HFFc6 (cell line): ENCODE measurements around the gene KRT10. TPM values are rescaled to one million over a fixed set of nuclear protein-coding genes. Genes with fewer than 3 reads are reported as not detected.

Source experiments
- DNase-seq: peaks from one replicate; pipeline ENCODE4 v3.0.0-alpha.2; 2018
- H3K27ac Mint-ChIP-seq: 2 replicates; pipeline ENCODE4 v1.8.0; 2020; ENCODE audit warnings: mild to moderate bottlenecking, mixed read lengths
- H3K27me3 Mint-ChIP-seq: 2 replicates; pipeline ENCODE4 v1.8.0; 2021; ENCODE audit warnings: mild to moderate bottlenecking, moderate library complexity, mixed read lengths; ENCODE audit not compliant: insufficient read depth
- H3K36me3 Mint-ChIP-seq: 2 replicates; pipeline ENCODE4 v1.8.0; 2021; ENCODE audit warnings: low read depth, mixed read lengths
- H3K4me1 Mint-ChIP-seq: 2 replicates; pipeline ENCODE4 v1.8.0; 2020; ENCODE audit warnings: low read depth, mixed read lengths
- H3K4me3 Mint-ChIP-seq: 2 replicates; pipeline ENCODE4 v1.8.0; 2020; ENCODE audit warnings: mild to moderate bottlenecking, moderate library complexity, mixed read lengths
- H3K9me3 Mint-ChIP-seq: 2 replicates; pipeline ENCODE4 v1.8.0; 2020; ENCODE audit warnings: mild to moderate bottlenecking, mixed read lengths
- long read RNA-seq: library from polyadenylated mRNA; unstranded; transcript quantifications from one replicate; pipeline ENCODE4 v2.0.0, GENCODE V29; 2019
- total RNA-seq, 6 experiments: library from RNA; stranded (reverse); fragmentation: NEBNext Ultra II Directional; extraction: Animal tissue kit (Norgen Biotek cat#: 25700); gene quantifications; 2 replicates in 1 of 6; 3 replicates in 5 of 6; pipeline ENCODE4 v1.2.3, GENCODE V29; 2021
- TF ChIP-seq, protein P1 (sequence below): fragments of 200-600 bp; sonication (generic); IDR thresholded peaks from 2 replicates; pipeline ENCODE4 v1.5.0; 2021; ENCODE audit warnings: antibody characterized with exemption, mild to moderate bottlenecking

Gene KRT10
- 10 to 100 TPM; 61.4 to 71.0 (median 65.3) TPM for total RNA-seq
- long read RNA-seq, transcript KRT10-202 (2 exons, 583 nt), result major isoform, 7 of 69 reads
- long read RNA-seq, partial matches to known transcripts, result 61 of 69 reads
- long read RNA-seq, other reads (novel, unspliced or antisense), result 1 of 69 reads

DNA sequence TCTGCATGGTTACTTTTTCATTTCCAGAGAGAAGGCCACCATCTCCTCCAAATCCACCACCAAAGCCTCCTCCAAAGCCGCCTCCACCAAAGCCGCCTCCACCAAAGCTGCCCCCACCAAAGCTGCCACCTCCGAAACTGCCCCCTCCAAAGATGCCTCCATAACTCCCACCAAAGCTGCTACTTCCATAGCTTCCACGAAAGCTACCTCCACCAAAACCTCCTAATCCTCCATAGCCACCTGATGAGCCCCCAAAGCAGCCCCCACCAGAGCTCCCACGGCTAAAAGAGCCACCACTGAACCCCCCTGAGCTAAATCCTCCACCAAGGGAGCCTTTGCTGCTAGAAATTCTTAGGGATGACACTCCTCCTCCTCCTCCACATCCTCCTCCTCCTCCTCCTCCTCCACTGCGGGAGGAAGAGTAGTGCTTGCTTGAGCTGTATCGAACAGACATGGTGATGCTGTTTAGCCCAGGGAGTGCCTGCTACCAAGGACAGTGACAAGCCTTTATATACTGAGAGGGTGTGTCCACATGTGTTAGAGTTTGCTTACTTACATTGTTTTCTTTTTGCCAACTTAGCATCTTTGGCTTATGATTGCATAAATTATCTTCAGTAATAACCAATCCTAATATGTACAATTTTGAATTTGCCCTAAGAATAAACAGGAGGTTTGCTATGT, at the start of gene KRT10:
KRT10 (minus strand) TSS at position 483 of the 681 bp plus-strand sequence; CDS start at position 454, 29 bp downstream.
- no peak for DNase-seq
- no peak within 1 kb of the TSS for H3K4me3 Mint-ChIP-seq
- H3K27ac Mint-ChIP-seq, result no peak within 1 kb of the TSS; the same call in 1 of the 2 replicates

DNA sequence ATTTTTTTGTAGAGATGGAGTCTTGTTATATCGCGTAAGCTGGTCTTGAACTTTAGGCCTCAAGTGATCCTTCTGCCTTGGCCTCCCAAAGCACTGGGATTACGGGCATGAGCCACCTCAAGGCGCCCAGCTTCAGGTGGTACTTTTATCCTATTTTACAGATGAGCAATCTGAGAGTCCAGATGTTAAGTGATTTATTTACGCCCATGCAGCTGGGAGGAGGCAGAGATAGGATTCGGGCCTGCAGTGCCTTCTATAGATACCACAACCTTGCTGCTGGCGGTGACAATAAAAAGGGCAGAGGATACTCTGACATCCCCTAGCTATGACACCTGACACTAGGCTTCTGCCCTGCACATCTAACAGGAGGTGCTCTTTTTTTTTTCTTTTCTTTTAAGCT, 48.9 kb upstream of the KRT10 start:
- Mint-ChIP-seq H3K27ac (no peak overlapping the region), H3K27me3 (no peaks in the 10 kb centered on the region; the same call in 1 of the 2 replicates), H3K9me3 (no peaks in the 10 kb centered on the region), H3K36me3 (no peaks in the 10 kb centered on the region), H3K4me1 (peaks cover 18% of the 10 kb centered on the region), H3K4me3 (no peak overlapping the region)
- TF ChIP-seq, protein P1, sequence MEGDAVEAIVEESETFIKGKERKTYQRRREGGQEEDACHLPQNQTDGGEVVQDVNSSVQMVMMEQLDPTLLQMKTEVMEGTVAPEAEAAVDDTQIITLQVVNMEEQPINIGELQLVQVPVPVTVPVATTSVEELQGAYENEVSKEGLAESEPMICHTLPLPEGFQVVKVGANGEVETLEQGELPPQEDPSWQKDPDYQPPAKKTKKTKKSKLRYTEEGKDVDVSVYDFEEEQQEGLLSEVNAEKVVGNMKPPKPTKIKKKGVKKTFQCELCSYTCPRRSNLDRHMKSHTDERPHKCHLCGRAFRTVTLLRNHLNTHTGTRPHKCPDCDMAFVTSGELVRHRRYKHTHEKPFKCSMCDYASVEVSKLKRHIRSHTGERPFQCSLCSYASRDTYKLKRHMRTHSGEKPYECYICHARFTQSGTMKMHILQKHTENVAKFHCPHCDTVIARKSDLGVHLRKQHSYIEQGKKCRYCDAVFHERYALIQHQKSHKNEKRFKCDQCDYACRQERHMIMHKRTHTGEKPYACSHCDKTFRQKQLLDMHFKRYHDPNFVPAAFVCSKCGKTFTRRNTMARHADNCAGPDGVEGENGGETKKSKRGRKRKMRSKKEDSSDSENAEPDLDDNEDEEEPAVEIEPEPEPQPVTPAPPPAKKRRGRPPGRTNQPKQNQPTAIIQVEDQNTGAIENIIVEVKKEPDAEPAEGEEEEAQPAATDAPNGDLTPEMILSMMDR, result no peak
- DNase-seq, result no peak

More for the DNA sequence above, at the start of gene KRT10:
- peaks cover 44% of the 10 kb centered on the region for H3K4me1 Mint-ChIP-seq
- TF ChIP-seq, protein P1, result no peak
- H3K9me3 Mint-ChIP-seq, result no peaks in the 10 kb centered on the region
- H3K36me3 Mint-ChIP-seq, result peaks cover 32% of the 10 kb centered on the region
- no peaks in the 10 kb centered on the region for H3K27me3 Mint-ChIP-seq

DNA sequence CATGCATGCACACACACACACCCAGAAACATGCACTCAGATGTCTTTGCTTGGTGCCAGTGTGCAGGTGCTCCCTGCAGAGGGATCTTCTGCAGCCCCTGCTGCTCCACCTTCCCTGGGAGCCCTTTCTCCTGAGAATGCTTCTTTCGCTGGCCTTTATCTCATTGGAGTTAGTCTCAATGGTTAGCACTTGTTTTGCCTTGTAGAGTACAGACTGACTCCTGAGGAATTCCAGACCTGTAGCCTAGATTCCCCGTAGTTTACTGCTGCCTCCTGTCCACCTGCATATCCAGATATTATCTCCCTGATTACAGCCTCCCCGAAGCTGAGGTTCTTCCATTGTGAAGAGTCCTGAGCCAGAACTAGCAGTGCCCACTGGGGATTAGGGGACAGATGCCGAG, 47.7 kb upstream of the KRT10 start:
- H3K9me3 Mint-ChIP-seq, result no peaks in the 10 kb centered on the region
- H3K36me3 Mint-ChIP-seq, result no peaks in the 10 kb centered on the region
- no peaks in the 10 kb centered on the region; the same call in 1 of the 2 replicates for H3K27me3 Mint-ChIP-seq
- H3K27ac Mint-ChIP-seq, result no peak overlapping the region
- H3K4me3 Mint-ChIP-seq, result no peak overlapping the region
- TF ChIP-seq, protein P1, result no peak
- H3K4me1 Mint-ChIP-seq, result peaks cover 18% of the 10 kb centered on the region
- DNase-seq, result no peak

DNA sequence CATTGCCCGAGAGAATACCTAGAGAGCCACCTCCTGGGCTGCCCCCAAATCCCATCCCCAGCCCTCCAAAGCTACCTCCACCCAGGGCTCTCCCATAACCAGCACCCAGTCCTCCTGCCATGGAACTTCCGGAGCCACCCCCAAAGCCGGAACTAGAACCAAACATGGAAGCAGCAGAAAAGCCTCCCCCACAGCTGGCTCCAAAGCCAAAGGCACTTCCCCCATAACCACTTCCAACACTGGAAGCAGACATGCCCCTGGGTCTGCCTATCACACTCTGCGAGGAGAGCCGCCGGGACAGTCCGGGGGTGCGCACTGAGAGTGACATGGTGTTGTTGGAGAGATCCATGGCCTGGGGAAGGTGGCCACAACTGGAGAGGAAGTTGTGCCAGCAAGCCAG, 44.4 kb upstream of the KRT10 start, which contains the start of gene KRT12:
KRT12 (minus strand) TSS at position 386 of the 400 bp plus-strand sequence; CDS start at position 349, 37 bp downstream.
- TF ChIP-seq, protein P1, result no peak
- H3K27me3 Mint-ChIP-seq, result peaks cover 2% of the 10 kb centered on the region
- H3K9me3 Mint-ChIP-seq, result no peaks in the 10 kb centered on the region
- H3K27ac Mint-ChIP-seq, result no peak within 1 kb of the TSS
- no peaks in the 10 kb centered on the region for H3K4me1 Mint-ChIP-seq
- DNase-seq, result no peak
- H3K4me3 Mint-ChIP-seq, result no peak within 1 kb of the TSS
- H3K36me3 Mint-ChIP-seq, result no peaks in the 10 kb centered on the region

DNA sequence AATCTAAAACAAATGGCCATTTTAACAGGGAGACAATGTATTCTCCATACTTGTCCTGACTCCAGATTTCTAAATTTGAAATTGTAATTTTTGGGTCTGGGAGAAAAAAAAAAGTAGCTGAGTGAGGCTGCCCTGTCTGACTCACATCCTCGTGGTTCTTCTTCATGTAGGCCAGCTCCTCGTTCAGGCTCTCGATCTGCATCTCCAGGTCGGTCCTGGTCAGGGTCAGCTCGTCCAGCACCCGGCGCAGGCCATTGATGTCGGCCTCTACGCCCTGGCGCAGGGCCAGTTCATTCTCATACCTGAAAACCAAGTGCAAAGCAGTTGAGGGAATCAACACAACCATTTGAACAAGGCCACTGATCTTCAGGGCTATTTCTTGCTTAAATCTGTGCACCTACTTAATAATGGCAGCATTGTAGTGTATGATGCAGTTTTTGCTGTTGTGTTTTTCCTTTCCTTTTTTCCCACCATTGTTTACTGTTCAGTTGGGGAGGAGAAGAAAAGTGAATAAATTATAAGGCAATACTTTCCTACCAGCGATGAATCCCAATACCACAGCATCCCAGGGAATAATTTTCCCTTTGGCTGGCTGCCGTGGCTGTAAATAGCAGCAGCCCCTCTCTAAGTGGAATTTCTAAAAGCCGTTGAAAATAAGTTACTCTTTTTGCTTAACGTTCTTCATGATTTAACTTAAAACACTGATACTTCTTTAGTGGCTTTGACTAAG, 42.4 kb upstream of the KRT10 start:
- no peak for DNase-seq
- Mint-ChIP-seq H3K36me3 (no peaks in the 10 kb centered on the region), H3K4me3 (no peak overlapping the region), H3K9me3 (no peaks in the 10 kb centered on the region), H3K4me1 (peaks cover 2% of the 10 kb centered on the region; the same call in 1 of the 2 replicates), H3K27ac (no peak overlapping the region), H3K27me3 (peaks cover 2% of the 10 kb centered on the region)
- TF ChIP-seq, protein P1, result no peak
